GM18520 (cell line): ENCODE measurements around the gene LYRM4.

Experiments
- ATAC-seq: cut with Tn5 transposase; IDR thresholded peaks from one replicate; pipeline ENCODE4 v1.9.1; 2021; ENCODE audit not compliant: unreplicated experiment

The LYRM4 gene

GRCh38 chr6:5206920-5207561 is 53.7 kb downstream of the LYRM4 start:
- no peak for ATAC-seq

- no peak for ATAC-seq
Measured at GRCh38 chr6:5205877-5206850, 54.6 kb downstream of the LYRM4 start.

- no peak for ATAC-seq
Measured at GRCh38 chr6:5205035-5205507, 55.7 kb downstream of the LYRM4 start.

- ATAC-seq: no peak
Measured at GRCh38 chr6:5204376-5204775, 56.4 kb downstream of the LYRM4 start.

- ATAC-seq: no peak
Measured at GRCh38 chr6:5203546-5203945, 57.2 kb downstream of the LYRM4 start.

GRCh38 chr6:5202941-5203340 is 57.8 kb downstream of the LYRM4 start:
- ATAC-seq: no peak

GRCh38 chr6:5202206-5202605 is 58.5 kb downstream of the LYRM4 start:
- ATAC-seq: no peak

- no peak for ATAC-seq
Measured at GRCh38 chr6:5201271-5201670, 59.5 kb downstream of the LYRM4 start.

- ATAC-seq: no peak
Measured at GRCh38 chr6:5199702-5200101, 61.0 kb downstream of the LYRM4 start.

GRCh38 chr6:5199283-5199682 is 61.5 kb downstream of the LYRM4 start:
- ATAC-seq: no peak

GRCh38 chr6:5197084-5197483 is 63.7 kb downstream of the LYRM4 start:
- no peak for ATAC-seq

GRCh38 chr6:5192135-5192794 is 68.5 kb downstream of the LYRM4 start:
- ATAC-seq: no peak

- no peak for ATAC-seq
Measured at GRCh38 chr6:5191722-5192121, 69.0 kb downstream of the LYRM4 start.

- ATAC-seq: no peak
Measured at GRCh38 chr6:5191222-5191621, 69.5 kb downstream of the LYRM4 start.

- no peak for ATAC-seq
Measured at GRCh38 chr6:5190507-5190906, 70.2 kb downstream of the LYRM4 start.

GRCh38 chr6:5188646-5189045 is 72.1 kb downstream of the LYRM4 start:
- no peak for ATAC-seq

- no peak for ATAC-seq
Measured at GRCh38 chr6:5184878-5185277, 75.9 kb downstream of the LYRM4 start.

GRCh38 chr6:5184218-5184617 is 76.5 kb downstream of the LYRM4 start:
- no peak for ATAC-seq

- no peak for ATAC-seq
Measured at GRCh38 chr6:5181510-5182317, 79.0 kb downstream of the LYRM4 start.

- no peak for ATAC-seq
Measured at GRCh38 chr6:5180636-5181035, 80.1 kb downstream of the LYRM4 start.

- no peak for ATAC-seq
Measured at GRCh38 chr6:5179917-5180316, 80.8 kb downstream of the LYRM4 start.
